HL-60 (cell line): ENCODE measurements around the gene TACR2.

Source experiments
- DNase-seq, 2 experiments: peaks; one replicate each; pipeline ENCODE4 v3.0.0-alpha.2; 2010 to 2020; ENCODE audit warnings: low read depth in 1 of 2, low spot score in 1 of 2
- H3K27ac ChIP-seq: fragments of 250-450 bp; sonication (Bioruptor Pico); replicated peaks from 2 replicates; pipeline ENCODE4 v1.5.1; 2020; ENCODE audit warnings: mild to moderate bottlenecking, moderate library complexity
- H3K27me3 ChIP-seq: fragments of 250-450 bp; sonication (Bioruptor Pico); 2 replicates; pipeline ENCODE4 v1.5.1; 2021; ENCODE audit warnings: mild to moderate bottlenecking, moderate library complexity; ENCODE audit not compliant: insufficient read depth, poor library complexity, severe bottlenecking
- H3K4me3 ChIP-seq: replicated peaks from 2 replicates; pipeline ENCODE4 v1.5.1; 2011; ENCODE audit warnings: mild to moderate bottlenecking, control low read depth, low read length; ENCODE audit not compliant: insufficient read depth
- GABPA ChIP-seq: IDR thresholded peaks from 2 replicates; pipeline ENCODE4 v1.6.1; 2012; ENCODE audit warnings: low read depth
- POLR2AphosphoS5 ChIP-seq: IDR thresholded peaks from 2 replicates; pipeline ENCODE4 v1.6.1; 2012; ENCODE audit warnings: low read depth
- SPI1 ChIP-seq: IDR thresholded peaks from 2 replicates; pipeline ENCODE4 v1.6.1; 2012; ENCODE audit warnings: low read depth, mild to moderate bottlenecking, borderline replicate concordance
- TF ChIP-seq, protein P1 (sequence below): IDR thresholded peaks from one replicate; pipeline ENCODE4 v1.5.1; 2011; ENCODE audit warnings: low read length, control low read depth, inconsistent platforms; ENCODE audit not compliant: insufficient read depth
- TF ChIP-seq, protein P2 (sequence below): IDR thresholded peaks from 2 replicates; pipeline ENCODE4 v1.6.1; 2012; ENCODE audit warnings: low read depth; ENCODE audit not compliant: insufficient replicate concordance

Gene TACR2

DNA sequence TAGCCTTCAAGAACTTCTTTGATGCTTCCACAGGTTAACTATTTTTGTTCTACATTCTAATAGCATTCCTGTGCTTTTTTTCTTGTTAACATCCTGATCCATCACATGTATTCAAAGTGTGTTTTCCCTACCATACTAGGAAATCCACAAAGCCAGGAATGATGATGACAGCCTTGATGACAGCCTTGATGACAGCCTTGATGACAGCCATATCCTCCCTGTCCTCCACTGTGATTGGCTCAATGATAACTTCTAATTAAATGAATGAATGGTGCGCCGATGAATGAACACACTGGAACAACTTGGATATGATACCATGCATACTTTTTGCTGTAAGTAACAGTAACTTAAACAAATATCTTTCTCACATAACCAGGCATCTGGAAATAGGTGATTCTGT, 8.3 kb upstream of the TACR2 start:
- no peaks in the 10 kb centered on the region for H3K27me3 ChIP-seq
- TF ChIP-seq, protein P1, sequence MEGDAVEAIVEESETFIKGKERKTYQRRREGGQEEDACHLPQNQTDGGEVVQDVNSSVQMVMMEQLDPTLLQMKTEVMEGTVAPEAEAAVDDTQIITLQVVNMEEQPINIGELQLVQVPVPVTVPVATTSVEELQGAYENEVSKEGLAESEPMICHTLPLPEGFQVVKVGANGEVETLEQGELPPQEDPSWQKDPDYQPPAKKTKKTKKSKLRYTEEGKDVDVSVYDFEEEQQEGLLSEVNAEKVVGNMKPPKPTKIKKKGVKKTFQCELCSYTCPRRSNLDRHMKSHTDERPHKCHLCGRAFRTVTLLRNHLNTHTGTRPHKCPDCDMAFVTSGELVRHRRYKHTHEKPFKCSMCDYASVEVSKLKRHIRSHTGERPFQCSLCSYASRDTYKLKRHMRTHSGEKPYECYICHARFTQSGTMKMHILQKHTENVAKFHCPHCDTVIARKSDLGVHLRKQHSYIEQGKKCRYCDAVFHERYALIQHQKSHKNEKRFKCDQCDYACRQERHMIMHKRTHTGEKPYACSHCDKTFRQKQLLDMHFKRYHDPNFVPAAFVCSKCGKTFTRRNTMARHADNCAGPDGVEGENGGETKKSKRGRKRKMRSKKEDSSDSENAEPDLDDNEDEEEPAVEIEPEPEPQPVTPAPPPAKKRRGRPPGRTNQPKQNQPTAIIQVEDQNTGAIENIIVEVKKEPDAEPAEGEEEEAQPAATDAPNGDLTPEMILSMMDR = no peak
- TF ChIP-seq GABPA = no peak
- TF ChIP-seq POLR2AphosphoS5 = no peak
- TF ChIP-seq, protein P2, sequence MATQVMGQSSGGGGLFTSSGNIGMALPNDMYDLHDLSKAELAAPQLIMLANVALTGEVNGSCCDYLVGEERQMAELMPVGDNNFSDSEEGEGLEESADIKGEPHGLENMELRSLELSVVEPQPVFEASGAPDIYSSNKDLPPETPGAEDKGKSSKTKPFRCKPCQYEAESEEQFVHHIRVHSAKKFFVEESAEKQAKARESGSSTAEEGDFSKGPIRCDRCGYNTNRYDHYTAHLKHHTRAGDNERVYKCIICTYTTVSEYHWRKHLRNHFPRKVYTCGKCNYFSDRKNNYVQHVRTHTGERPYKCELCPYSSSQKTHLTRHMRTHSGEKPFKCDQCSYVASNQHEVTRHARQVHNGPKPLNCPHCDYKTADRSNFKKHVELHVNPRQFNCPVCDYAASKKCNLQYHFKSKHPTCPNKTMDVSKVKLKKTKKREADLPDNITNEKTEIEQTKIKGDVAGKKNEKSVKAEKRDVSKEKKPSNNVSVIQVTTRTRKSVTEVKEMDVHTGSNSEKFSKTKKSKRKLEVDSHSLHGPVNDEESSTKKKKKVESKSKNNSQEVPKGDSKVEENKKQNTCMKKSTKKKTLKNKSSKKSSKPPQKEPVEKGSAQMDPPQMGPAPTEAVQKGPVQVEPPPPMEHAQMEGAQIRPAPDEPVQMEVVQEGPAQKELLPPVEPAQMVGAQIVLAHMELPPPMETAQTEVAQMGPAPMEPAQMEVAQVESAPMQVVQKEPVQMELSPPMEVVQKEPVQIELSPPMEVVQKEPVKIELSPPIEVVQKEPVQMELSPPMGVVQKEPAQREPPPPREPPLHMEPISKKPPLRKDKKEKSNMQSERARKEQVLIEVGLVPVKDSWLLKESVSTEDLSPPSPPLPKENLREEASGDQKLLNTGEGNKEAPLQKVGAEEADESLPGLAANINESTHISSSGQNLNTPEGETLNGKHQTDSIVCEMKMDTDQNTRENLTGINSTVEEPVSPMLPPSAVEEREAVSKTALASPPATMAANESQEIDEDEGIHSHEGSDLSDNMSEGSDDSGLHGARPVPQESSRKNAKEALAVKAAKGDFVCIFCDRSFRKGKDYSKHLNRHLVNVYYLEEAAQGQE = no peak
- no peak for TF ChIP-seq SPI1
- DNase-seq = no peak
- no peak overlapping the region for H3K4me3 ChIP-seq
- no peak overlapping the region for H3K27ac ChIP-seq

DNA sequence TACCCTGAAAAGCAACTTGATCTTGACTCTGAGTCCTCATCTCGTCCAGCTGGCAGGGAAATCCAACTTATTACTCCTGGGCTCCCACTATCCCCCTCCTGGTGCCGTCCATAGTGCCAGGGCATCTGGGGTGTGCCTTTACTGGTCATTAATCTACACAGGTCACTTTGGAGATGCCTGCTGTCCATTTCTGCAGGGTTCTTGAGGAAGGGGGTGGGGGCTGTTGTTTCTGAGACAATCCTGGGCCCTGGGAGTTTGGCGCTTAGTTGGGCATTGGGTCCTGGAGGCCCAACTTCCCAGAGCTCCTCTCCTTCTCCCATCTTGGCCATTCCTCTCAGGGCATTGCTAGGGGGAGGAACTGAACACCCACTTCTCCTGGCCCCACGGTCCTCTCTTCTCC, 6.0 kb upstream of the TACR2 start:
- Histone ChIP-seq H3K4me3 (no peak overlapping the region), H3K27ac (no peak overlapping the region), H3K27me3 (no peaks in the 10 kb centered on the region)
- TF ChIP-seq, protein P2 = no peak
- TF ChIP-seq, protein P1 = no peak
- TF ChIP-seq GABPA (no peak), SPI1 (no peak), POLR2AphosphoS5 (no peak)
- DNase-seq = no peak

DNA sequence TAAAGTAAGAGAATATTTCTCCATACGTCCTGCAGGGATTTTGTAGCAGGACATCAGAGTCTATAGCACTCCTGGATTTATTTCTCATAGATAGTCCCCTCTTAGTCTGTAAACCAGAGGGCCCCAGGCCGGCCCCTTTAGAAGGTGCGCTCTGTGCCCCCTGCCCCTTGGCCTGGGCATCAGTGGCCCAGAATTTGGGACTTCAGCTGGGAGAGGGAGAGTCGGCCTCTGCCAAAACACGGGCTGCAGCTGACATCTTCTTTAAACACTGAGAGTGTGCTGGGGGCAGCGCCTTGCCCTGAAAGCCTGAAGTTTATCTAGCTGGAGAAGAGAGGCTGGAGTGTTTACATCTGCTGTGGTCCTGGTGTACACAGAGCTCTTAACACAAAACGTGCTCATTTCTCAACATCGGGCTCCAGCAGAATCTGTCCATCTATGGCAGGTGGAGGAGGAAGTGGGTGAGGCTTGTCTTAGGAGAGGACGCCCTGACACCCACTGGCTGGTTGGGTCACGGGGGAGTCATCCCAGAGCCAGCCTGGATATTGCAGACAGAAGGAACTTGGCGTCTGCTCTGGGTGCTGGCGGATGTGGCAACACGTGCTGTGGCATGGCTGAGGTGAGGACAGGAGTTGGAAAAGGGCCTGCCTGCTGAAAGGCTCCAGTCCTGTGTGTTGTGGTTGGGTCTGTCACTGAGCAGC, 5.0 kb upstream of the TACR2 start:
- H3K27ac ChIP-seq = 0 out of 2 replicates have a peak overlapping the region, but pooled peaks have one; percentile 25
- peak; percentile 79 to 95 for DNase-seq
- TF ChIP-seq, protein P1 = no peak
- TF ChIP-seq SPI1 (peak; percentile 89), POLR2AphosphoS5 (peak; percentile 86)
- H3K4me3 ChIP-seq = no peak overlapping the region
- H3K27me3 ChIP-seq = no peaks in the 10 kb centered on the region

DNA sequence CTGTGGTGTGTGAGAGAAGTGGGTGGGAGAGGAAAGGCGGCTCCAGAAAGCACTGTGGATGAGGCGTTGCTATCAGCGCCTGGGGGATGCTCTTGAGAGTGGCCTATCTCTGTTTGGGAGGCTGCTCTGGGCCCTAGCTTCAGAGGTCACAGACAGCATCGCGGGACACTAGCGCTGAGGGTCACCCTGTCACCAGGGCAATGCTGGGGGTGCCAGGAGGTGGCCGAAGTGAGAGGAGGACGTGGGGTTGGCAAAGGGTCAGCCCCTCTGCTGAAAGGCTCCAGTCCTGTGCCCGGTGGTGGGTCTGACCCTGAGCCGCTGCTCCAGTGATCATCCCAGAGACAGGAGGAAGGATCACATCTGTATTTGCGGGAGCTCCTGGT, 3.0 kb upstream of the TACR2 start:
- Histone ChIP-seq H3K27me3 (no peaks in the 10 kb centered on the region), H3K27ac (no peak overlapping the region), H3K4me3 (no peak overlapping the region)
- no peak for DNase-seq
- TF ChIP-seq GABPA (no peak), SPI1 (no peak), POLR2AphosphoS5 (no peak)
- TF ChIP-seq, protein P2 = no peak
- TF ChIP-seq, protein P1 = no peak
